HepG2 (cell line): Measurements from ENCODE around the gene NOSTRIN. TPM values are rescaled to one million over a fixed set of nuclear protein-coding genes. Genes with fewer than 3 reads are reported as not detected.

Source experiments
- ATAC-seq: fragments of 200-7000 bp; cut with Tn5 transposase; 3 replicates; pipeline ENCODE4 v1.9.1; 2020; ENCODE audit warnings: mild to moderate bottlenecking, moderate library complexity
- BruUV-seq: library from RNA; stranded (reverse); fragments of 400-500 nt; replicated peaks from 2 replicates; lab custom pipeline; 2021; lab: Mats Ljungman, UMichigan
- CTCF ChIA-PET: fragments of 300-600 bp; formaldehyde crosslinking; extraction: SDS; loops from one replicate; lab custom pipeline; 2021; ENCODE audit warnings: low total read pairs, inconsistent platforms, low intra/inter-chr PET ratio; lab: Yijun Ruan, JAX
- POLR2A ChIA-PET: fragments of 350-600 bp; sonication (Branson Sonifier 250); formaldehyde crosslinking; loops from one replicate; lab custom pipeline; 2020; ENCODE audit warnings: antibody characterized with exemption, inconsistent platforms; lab: Yijun Ruan, JAX
- DNase-seq: peaks from one replicate; pipeline ENCODE4 v3.0.0-alpha.2; 2015; ENCODE audit warnings: low spot score
- FAIRE-seq: peaks from 3 replicates; lab custom pipeline; 2011; peaks lifted over from hg19 to GRCh38; lab: Jason Lieb, UNC
- H2AFZ ChIP-seq: one replicate; pipeline ENCODE4 v1.6.1; 2011; ENCODE audit warnings: low read length, inconsistent platforms
- H3K27ac ChIP-seq: fragments of 300-600 bp; 3 replicates; pipeline ENCODE4 v1.8.0; 2011; ENCODE audit warnings: mixed run types, mild to moderate bottlenecking, mixed read lengths, low read length, inconsistent platforms; ENCODE audit not compliant: insufficient read depth; ENCODE audit errors: extremely low read length
- H3K27me3 ChIP-seq, 2 experiments: fragments of 200-600 bp in 1 of 2; 2 replicates in 1 of 2; 3 replicates in 1 of 2; pipeline versions ENCODE4 v1.6.0 to v1.8.0; 2011; ENCODE audit warnings: low read length in 2 of 2, mild to moderate bottlenecking in 2 of 2, moderate library complexity in 2 of 2, inconsistent platforms in 1 of 2; ENCODE audit not compliant: insufficient read depth in 2 of 2, control insufficient read depth in 1 of 2
- H3K36me3 ChIP-seq, 2 experiments: fragments of 200-600 bp in 1 of 2; replicated peaks in 1 of 2; 2 replicates in 1 of 2; 3 replicates in 1 of 2; pipeline versions ENCODE4 v1.5.1 to v1.8.0; 2011; ENCODE audit warnings: low read length in 2 of 2, inconsistent platforms in 1 of 2; ENCODE audit not compliant: insufficient read depth in 2 of 2, control insufficient read depth in 1 of 2
- H3K4me1 ChIP-seq: 2 replicates; pipeline ENCODE4 v1.5.1; 2012; ENCODE audit warnings: low read length, inconsistent platforms; ENCODE audit not compliant: insufficient read depth
- H3K4me2 ChIP-seq: 2 replicates; pipeline ENCODE4 v1.6.0; 2011; ENCODE audit warnings: low read depth, low read length, inconsistent platforms
- H3K4me3 ChIP-seq, 3 experiments: fragments of 200-600 bp in 1 of 3; sonication (generic), shearing (Covaris generic) in 1 of 3; replicated peaks in 1 of 3; 2 replicates each; pipeline ENCODE4 v1.5.1; 2011 to 2016; ENCODE audit warnings: low read length in 3 of 3, inconsistent platforms in 2 of 3, low read depth in 2 of 3, mild to moderate bottlenecking in 2 of 3, control low read depth in 1 of 3, mixed read lengths in 1 of 3; ENCODE audit not compliant: insufficient read depth in 1 of 3
- H3K79me2 ChIP-seq: one replicate; pipeline ENCODE4 v1.6.1; 2011; ENCODE audit warnings: low read length, inconsistent platforms; ENCODE audit not compliant: insufficient read depth
- H3K9ac ChIP-seq: 2 replicates; pipeline ENCODE4 v1.6.0; 2011; ENCODE audit warnings: mild to moderate bottlenecking, low read depth, low read length, inconsistent platforms; ENCODE audit not compliant: insufficient read depth
- H3K9me3 ChIP-seq: 2 replicates; pipeline ENCODE4 v1.5.1; 2012; ENCODE audit warnings: mild to moderate bottlenecking, low read length
- H4K20me1 ChIP-seq: 2 replicates; pipeline ENCODE4 v1.6.0; 2011; ENCODE audit warnings: inconsistent platforms, mild to moderate bottlenecking, low read length, moderate library complexity; ENCODE audit not compliant: insufficient read depth
- ESRRA ChIP-seq: sonication (generic); formaldehyde crosslinking; IDR thresholded peaks from 2 replicates; pipeline ENCODE4 v1.5.1; 2020; ENCODE audit warnings: mild to moderate bottlenecking, low read depth, missing genetic modification reagents
- KLF12 ChIP-seq: sonication (generic); formaldehyde crosslinking; IDR thresholded peaks from 2 replicates; pipeline ENCODE4 v1.4.0; 2020; ENCODE audit warnings: missing genetic modification reagents, borderline replicate concordance
- SIX1 ChIP-seq: sonication (generic); formaldehyde crosslinking; IDR thresholded peaks from 2 replicates; pipeline ENCODE4 v1.4.0; 2020; ENCODE audit warnings: missing genetic modification reagents, borderline replicate concordance
- ZNF496 ChIP-seq: sonication (generic); formaldehyde crosslinking; IDR thresholded peaks from 2 replicates; pipeline ENCODE4 v1.8.1; 2023; ENCODE audit warnings: mild to moderate bottlenecking, moderate library complexity, missing genetic modification reagents; ENCODE audit not compliant: insufficient replicate concordance
- ZNF7 ChIP-seq: IDR thresholded peaks from 2 replicates; pipeline ENCODE4 v1.6.1; 2016; ENCODE audit warnings: missing biosample characterization, missing genetic modification reagents
- whole genome bisulfite sequencing: methylation state at CpG from one replicate; pipeline ENCODE4 v1.1.6; 2017; ENCODE audit warnings: low lambda C conversion rate; 5-methylcytosine and 5-hydroxymethylcytosine counted together
- in situ Hi-C: cut with HindIII; loops from 2 replicates; pipeline ENCODE4 v1.10.0; 2017; ENCODE audit warnings: low pct_unique_long_range_greater_than_20kb; ENCODE audit not compliant: extremely low pct_ligation_motif_present
- intact Hi-C: fragments of 100-400 bp; cut with micrococcal nuclease; formaldehyde crosslinking; loops from one replicate; pipeline ENCODE4 v1.10.0; 2022; ENCODE audit not compliant: unreplicated experiment
- polyA plus RNA-seq, 8 experiments: library from polyadenylated mRNA; depleted of rRNA in 3 of 8; stranded (reverse) in 7 of 8; unstranded in 1 of 8; fragments of >200 nt; fragmentation: Illumina TruSeq in 4 of 8; extraction: Trizol in 4 of 8; gene quantifications; 2 replicates each; pipeline versions ENCODE4 v1.2.1 to v1.2.3, GENCODE V29; 2011 to 2016; ENCODE audit warnings: low read depth in 4 of 8, missing spikeins in 1 of 8, mixed read lengths in 1 of 8; ENCODE audit not compliant: insufficient read depth in 1 of 8
- total RNA-seq, 5 experiments: library from RNA; depleted of rRNA; stranded (reverse); fragments of >200 nt; fragmentation: Illumina TruSeq; extraction: Trizol; gene quantifications; 2 replicates each; pipeline ENCODE4 v1.2.3, GENCODE V29; 2016; ENCODE audit warnings: low read depth in 1 of 5
- TF ChIP-seq, protein P1 (sequence below): sonication (generic); formaldehyde crosslinking; IDR thresholded peaks from 2 replicates; pipeline ENCODE4 v1.4.0; 2020; ENCODE audit warnings: mild to moderate bottlenecking, missing genetic modification reagents
- TF ChIP-seq, protein P2 (sequence below): sonication (generic); formaldehyde crosslinking; IDR thresholded peaks from 2 replicates; pipeline ENCODE4 v1.4.0; 2020; ENCODE audit warnings: low read depth, mild to moderate bottlenecking, missing genetic modification reagents
- TF ChIP-seq, protein P3 (sequence below): IDR thresholded peaks from 2 replicates; pipeline ENCODE4 v1.6.1; 2016; ENCODE audit warnings: low read depth, missing genetic modification reagents, missing compliant biosample characterization
- TF ChIP-seq, protein P4 (sequence below): sonication (generic); formaldehyde crosslinking; IDR thresholded peaks from 2 replicates; pipeline ENCODE4 v1.8.1; 2023; ENCODE audit warnings: missing genetic modification reagents, inconsistent platforms, borderline replicate concordance

NOSTRIN gene
- total and polyA plus RNA-seq, 2 of the 13 experiments (the other 11 are each of a cell fraction or from before 2014, with no cell fraction given), result 0.22 TPM

DNA sequence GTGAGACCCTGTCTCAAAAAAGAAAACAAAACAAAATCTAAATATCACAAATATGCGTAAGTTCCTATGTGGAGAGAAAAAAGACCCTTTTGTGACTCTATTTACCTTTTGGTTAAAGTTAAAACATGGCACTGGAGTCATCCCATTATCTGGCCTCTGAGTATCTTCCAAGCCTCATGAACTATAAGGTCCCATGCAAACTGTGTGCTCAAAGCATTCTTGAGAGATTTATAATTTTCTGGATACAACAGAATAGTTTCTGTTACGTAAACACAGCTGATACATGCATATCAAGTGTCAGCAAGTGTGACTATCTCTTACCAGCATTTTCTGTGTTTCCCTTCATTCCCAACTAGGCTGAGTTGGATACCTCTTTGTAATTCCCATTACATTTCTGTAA lies 8.8 kb upstream of the NOSTRIN start:
- ATAC-seq, result no peak
- in situ Hi-C loops, result no loop called here

More for the DNA sequence above, 8.8 kb upstream of the NOSTRIN start:
- Histone ChIP-seq H3K27me3 (no peaks in the 10 kb centered on the region; a peak in 1 of 5 replicates), H3K4me2 (no peak overlapping the region), H4K20me1 (no peaks in the 10 kb centered on the region), H3K4me3 (no peak overlapping the region), H3K9ac (no peak overlapping the region), H3K27ac (no peak overlapping the region), H3K36me3 (no peaks in the 10 kb centered on the region), H2AFZ (no peak overlapping the region), H3K79me2 (no peaks in the 10 kb centered on the region), H3K9me3 (no peaks in the 10 kb centered on the region), H3K4me1 (no peaks in the 10 kb centered on the region)
- DNase-seq (no peak), FAIRE-seq (no peak)
- WGBS, result 50% methylated on average over 2 of the region's 2 CpGs
- POLR2A ChIA-PET, result interaction anchor here (0.6 kb wide), 1 partner anchor 273 kb away, joined by 3 read pairs; no protein-coding TSS in a partner anchor
- intact Hi-C loops, result no loop called here
- no TSS peak for BruUV-seq
- TF ChIP-seq, protein P1, sequence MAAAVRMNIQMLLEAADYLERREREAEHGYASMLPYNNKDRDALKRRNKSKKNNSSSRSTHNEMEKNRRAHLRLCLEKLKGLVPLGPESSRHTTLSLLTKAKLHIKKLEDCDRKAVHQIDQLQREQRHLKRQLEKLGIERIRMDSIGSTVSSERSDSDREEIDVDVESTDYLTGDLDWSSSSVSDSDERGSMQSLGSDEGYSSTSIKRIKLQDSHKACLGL (CRISPR knock-in tag), result no peak
- TF ChIP-seq, protein P2, sequence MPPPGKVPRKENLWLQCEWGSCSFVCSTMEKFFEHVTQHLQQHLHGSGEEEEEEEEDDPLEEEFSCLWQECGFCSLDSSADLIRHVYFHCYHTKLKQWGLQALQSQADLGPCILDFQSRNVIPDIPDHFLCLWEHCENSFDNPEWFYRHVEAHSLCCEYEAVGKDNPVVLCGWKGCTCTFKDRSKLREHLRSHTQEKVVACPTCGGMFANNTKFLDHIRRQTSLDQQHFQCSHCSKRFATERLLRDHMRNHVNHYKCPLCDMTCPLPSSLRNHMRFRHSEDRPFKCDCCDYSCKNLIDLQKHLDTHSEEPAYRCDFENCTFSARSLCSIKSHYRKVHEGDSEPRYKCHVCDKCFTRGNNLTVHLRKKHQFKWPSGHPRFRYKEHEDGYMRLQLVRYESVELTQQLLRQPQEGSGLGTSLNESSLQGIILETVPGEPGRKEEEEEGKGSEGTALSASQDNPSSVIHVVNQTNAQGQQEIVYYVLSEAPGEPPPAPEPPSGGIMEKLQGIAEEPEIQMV (CRISPR knock-in tag), result no peak
- TF ChIP-seq, protein P3, sequence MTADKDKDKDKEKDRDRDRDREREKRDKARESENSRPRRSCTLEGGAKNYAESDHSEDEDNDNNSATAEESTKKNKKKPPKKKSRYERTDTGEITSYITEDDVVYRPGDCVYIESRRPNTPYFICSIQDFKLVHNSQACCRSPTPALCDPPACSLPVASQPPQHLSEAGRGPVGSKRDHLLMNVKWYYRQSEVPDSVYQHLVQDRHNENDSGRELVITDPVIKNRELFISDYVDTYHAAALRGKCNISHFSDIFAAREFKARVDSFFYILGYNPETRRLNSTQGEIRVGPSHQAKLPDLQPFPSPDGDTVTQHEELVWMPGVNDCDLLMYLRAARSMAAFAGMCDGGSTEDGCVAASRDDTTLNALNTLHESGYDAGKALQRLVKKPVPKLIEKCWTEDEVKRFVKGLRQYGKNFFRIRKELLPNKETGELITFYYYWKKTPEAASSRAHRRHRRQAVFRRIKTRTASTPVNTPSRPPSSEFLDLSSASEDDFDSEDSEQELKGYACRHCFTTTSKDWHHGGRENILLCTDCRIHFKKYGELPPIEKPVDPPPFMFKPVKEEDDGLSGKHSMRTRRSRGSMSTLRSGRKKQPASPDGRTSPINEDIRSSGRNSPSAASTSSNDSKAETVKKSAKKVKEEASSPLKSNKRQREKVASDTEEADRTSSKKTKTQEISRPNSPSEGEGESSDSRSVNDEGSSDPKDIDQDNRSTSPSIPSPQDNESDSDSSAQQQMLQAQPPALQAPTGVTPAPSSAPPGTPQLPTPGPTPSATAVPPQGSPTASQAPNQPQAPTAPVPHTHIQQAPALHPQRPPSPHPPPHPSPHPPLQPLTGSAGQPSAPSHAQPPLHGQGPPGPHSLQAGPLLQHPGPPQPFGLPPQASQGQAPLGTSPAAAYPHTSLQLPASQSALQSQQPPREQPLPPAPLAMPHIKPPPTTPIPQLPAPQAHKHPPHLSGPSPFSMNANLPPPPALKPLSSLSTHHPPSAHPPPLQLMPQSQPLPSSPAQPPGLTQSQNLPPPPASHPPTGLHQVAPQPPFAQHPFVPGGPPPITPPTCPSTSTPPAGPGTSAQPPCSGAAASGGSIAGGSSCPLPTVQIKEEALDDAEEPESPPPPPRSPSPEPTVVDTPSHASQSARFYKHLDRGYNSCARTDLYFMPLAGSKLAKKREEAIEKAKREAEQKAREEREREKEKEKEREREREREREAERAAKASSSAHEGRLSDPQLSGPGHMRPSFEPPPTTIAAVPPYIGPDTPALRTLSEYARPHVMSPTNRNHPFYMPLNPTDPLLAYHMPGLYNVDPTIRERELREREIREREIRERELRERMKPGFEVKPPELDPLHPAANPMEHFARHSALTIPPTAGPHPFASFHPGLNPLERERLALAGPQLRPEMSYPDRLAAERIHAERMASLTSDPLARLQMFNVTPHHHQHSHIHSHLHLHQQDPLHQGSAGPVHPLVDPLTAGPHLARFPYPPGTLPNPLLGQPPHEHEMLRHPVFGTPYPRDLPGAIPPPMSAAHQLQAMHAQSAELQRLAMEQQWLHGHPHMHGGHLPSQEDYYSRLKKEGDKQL, result no peak
- TF ChIP-seq, protein P4, sequence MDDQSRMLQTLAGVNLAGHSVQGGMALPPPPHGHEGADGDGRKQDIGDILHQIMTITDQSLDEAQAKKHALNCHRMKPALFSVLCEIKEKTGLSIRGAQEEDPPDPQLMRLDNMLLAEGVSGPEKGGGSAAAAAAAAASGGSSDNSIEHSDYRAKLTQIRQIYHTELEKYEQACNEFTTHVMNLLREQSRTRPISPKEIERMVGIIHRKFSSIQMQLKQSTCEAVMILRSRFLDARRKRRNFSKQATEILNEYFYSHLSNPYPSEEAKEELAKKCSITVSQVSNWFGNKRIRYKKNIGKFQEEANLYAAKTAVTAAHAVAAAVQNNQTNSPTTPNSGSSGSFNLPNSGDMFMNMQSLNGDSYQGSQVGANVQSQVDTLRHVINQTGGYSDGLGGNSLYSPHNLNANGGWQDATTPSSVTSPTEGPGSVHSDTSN (CRISPR knock-in tag), result no peak
- no peak for TF ChIP-seq SIX1 (CRISPR knock-in tag)
- no peak for TF ChIP-seq ESRRA
- no peak for TF ChIP-seq KLF12 (CRISPR knock-in tag)
- no peak for TF ChIP-seq ZNF7 (CRISPR knock-in tag)
- TF ChIP-seq ZNF496 (CRISPR knock-in tag), result no peak
- CTCF ChIA-PET, result no interaction called here
